Ascending aorta (tissue), 2 donors: ENCODE results near the gene MAPK8IP3. TPM values are rescaled to one million over a fixed set of nuclear protein-coding genes. Genes with fewer than 3 reads are reported as not detected.

Source experiments
- DNase-seq, 2 donors: peaks; one replicate each; pipeline ENCODE4 v3.0.0-alpha.2; 2019; ENCODE audit warnings: low spot score in 2 of 2
- H3K27ac ChIP-seq, 2 donors: fragments of 200-600 bp; sonication (generic); one replicate each; pipeline ENCODE4 v1.5.1; 2016 to 2017; ENCODE audit warnings: mild to moderate bottlenecking in 1 of 2
- H3K27me3 ChIP-seq: fragments of 200-600 bp; sonication (generic); one replicate; pipeline ENCODE4 v1.5.1; 2017
- H3K36me3 ChIP-seq, 2 donors: fragments of 200-600 bp; sonication (generic); one replicate each; pipeline ENCODE4 v1.5.1; 2016
- H3K4me1 ChIP-seq, 2 donors: fragments of 200-600 bp; sonication (generic); one replicate each; pipeline ENCODE4 v1.5.1; 2016 to 2017; ENCODE audit warnings: mild to moderate bottlenecking in 1 of 2
- H3K4me3 ChIP-seq, 2 donors: fragments of 200-600 bp; sonication (generic); one replicate each; pipeline ENCODE4 v1.5.1; 2016 to 2017; ENCODE audit warnings: mild to moderate bottlenecking in 1 of 2
- H3K9me3 ChIP-seq, 2 donors: fragments of 200-600 bp; sonication (generic); one replicate each; pipeline ENCODE4 v1.5.1; 2016
- CTCF ChIP-seq, 3 experiments: fragments of 200-600 bp in 2 of 3; fragments of 450-650 bp in 1 of 3; sonication (generic) in 2 of 3; IDR thresholded peaks; one replicate each; pipeline ENCODE4 v1.5.1; 2016 to 2019; ENCODE audit warnings: antibody characterized with exemption in 3 of 3, mild to moderate bottlenecking in 1 of 3, moderate library complexity in 1 of 3
- intact Hi-C: fragments of 100-400 bp; cut with DNase I; formaldehyde crosslinking; loops from one replicate; pipeline ENCODE4 v1.15.1; 2023
- total RNA-seq: library from RNA; depleted of rRNA; stranded (reverse); fragments of >200 nt; gene quantifications from one replicate; pipeline ENCODE4 v1.1.0, GENCODE V29; 2016

The MAPK8IP3 gene
- total RNA-seq, 1 donor from 2014 or later: 57.4 TPM

GRCh38 chr16:1782408-1783264 is 76.6 kb downstream of the MAPK8IP3 start, which contains the start of the genes NUBP2 and SPSB3:
Gene NUBP2, plus strand, starts transcription at chr16:1782960. Its CDS starts 61 bp downstream, at chr16:1783021.
Gene SPSB3, minus strand, starts transcription at chr16:1782571. Its CDS starts 1,088 bp downstream, at chr16:1781483.
- intact Hi-C loops: loop anchor here (1.0 to 5.0 kb wide), 6 partner anchors 9 to 373 kb away; partner anchors contain the start of genes CRAMP1, FAHD1, HAGH and IFT140
- Histone ChIP-seq H3K9me3 (no peaks in the 10 kb centered on the region), H3K4me1 (peaks cover 11 to 26% of the 10 kb centered on the region in 2 donors), H3K4me3 (peak within 1 kb of the TSS; percentile 84 to 99), H3K27me3 (no peaks in the 10 kb centered on the region), H3K27ac (peak within 1 kb of the TSS; percentile 77 to 83), H3K36me3 (peaks cover 35 to 46% of the 10 kb centered on the region in 2 donors)
- peak; percentile 99 to 100 for DNase-seq
- TF ChIP-seq CTCF (IDR thresholded peaks at IDR 0.05): no peak

- DNase-seq: no peak
- Histone ChIP-seq H3K27ac (no peak overlapping the region), H3K4me3 (no peak overlapping the region), H3K9me3 (no peaks in the 10 kb centered on the region), H3K36me3 (peaks cover 34 to 44% of the 10 kb centered on the region in 2 donors), H3K27me3 (no peaks in the 10 kb centered on the region), H3K4me1 (peaks cover 11 to 24% of the 10 kb centered on the region in 2 donors)
- intact Hi-C loops: loop anchor here (5.0 kb wide), 1 partner anchor 173 kb away; the partner anchor contains the start of genes CRAMP1 and IFT140
- TF ChIP-seq CTCF (IDR thresholded peaks at IDR 0.05): no peak
Observed at GRCh38 chr16:1784977-1785845, 79.2 kb downstream of the MAPK8IP3 start.

GRCh38 chr16:1785846-1786170 is 79.8 kb downstream of the MAPK8IP3 start:
- DNase-seq: no peak
- no peaks in the 10 kb centered on the region for H3K27me3 ChIP-seq
- peaks cover 11 to 23% of the 10 kb centered on the region in 2 donors for H3K4me1 ChIP-seq
- no peak for TF ChIP-seq CTCF (IDR thresholded peaks at IDR 0.05)
- H3K9me3 ChIP-seq: no peaks in the 10 kb centered on the region
- no peak overlapping the region for H3K4me3 ChIP-seq
- intact Hi-C loops: no loop called here
- H3K27ac ChIP-seq: no peak overlapping the region
- peaks cover 37 to 45% of the 10 kb centered on the region in 2 donors for H3K36me3 ChIP-seq

- Histone ChIP-seq H3K36me3 (peaks cover 37 to 45% of the 10 kb centered on the region in 2 donors), H3K27ac (no peak overlapping the region), H3K27me3 (no peaks in the 10 kb centered on the region), H3K4me1 (peaks cover 6 to 19% of the 10 kb centered on the region in 2 donors), H3K9me3 (no peaks in the 10 kb centered on the region), H3K4me3 (no peak overlapping the region)
- intact Hi-C loops: no loop called here
- no peak for TF ChIP-seq CTCF (IDR thresholded peaks at IDR 0.05)
- DNase-seq: no peak
Observed at GRCh38 chr16:1786242-1787055, 80.5 kb downstream of the MAPK8IP3 start.

GRCh38 chr16:1787056-1787321 is 81.0 kb downstream of the MAPK8IP3 start:
- Histone ChIP-seq H3K4me3 (no peak overlapping the region), H3K4me1 (peaks cover 5 to 15% of the 10 kb centered on the region in 2 donors), H3K27ac (no peak overlapping the region), H3K36me3 (peaks cover 37 to 49% of the 10 kb centered on the region in 2 donors), H3K9me3 (no peaks in the 10 kb centered on the region), H3K27me3 (no peaks in the 10 kb centered on the region)
- TF ChIP-seq CTCF (IDR thresholded peaks at IDR 0.05): no peak
- DNase-seq: no peak
- intact Hi-C loops: no loop called here
